Neuronal stem cell (in vitro differentiated cells): ENCODE measurements around the gene ZSWIM6.

Experiments used
- DNase-seq: peaks from one replicate; pipeline ENCODE4 v3.0.0-alpha.2; 2013; ENCODE audit warnings: low spot score
- H2AFZ ChIP-seq: one replicate; pipeline ENCODE4 v1.6.1; 2013; ENCODE audit warnings: mild to moderate bottlenecking, low read length, inconsistent platforms
- H2AK5ac ChIP-seq: 2 replicates; pipeline ENCODE4 v1.6.1; 2013; ENCODE audit warnings: low read depth, mild to moderate bottlenecking, inconsistent platforms, low read length, moderate library complexity, mixed read lengths
- H2BK120ac ChIP-seq: 2 replicates; pipeline ENCODE4 v1.6.1; 2013; ENCODE audit warnings: low read depth, mild to moderate bottlenecking, inconsistent platforms, low read length, moderate library complexity, mixed read lengths
- H2BK12ac ChIP-seq: one replicate; pipeline ENCODE4 v1.6.1; 2013; ENCODE audit warnings: low read length, inconsistent platforms
- H2BK15ac ChIP-seq: 2 replicates; pipeline ENCODE4 v1.6.1; 2013; ENCODE audit warnings: mild to moderate bottlenecking, low read length, inconsistent platforms, mixed read lengths
- H2BK5ac ChIP-seq: one replicate; pipeline ENCODE4 v1.6.1; 2013; ENCODE audit warnings: inconsistent platforms, mild to moderate bottlenecking, low read length, moderate library complexity
- H3K14ac ChIP-seq: one replicate; pipeline ENCODE4 v1.6.1; 2013; ENCODE audit warnings: low read length, inconsistent platforms
- H3K18ac ChIP-seq: 2 replicates; pipeline ENCODE4 v1.6.1; 2013; ENCODE audit warnings: low read length, inconsistent platforms
- H3K23ac ChIP-seq: 2 replicates; pipeline ENCODE4 v1.6.1; 2013; ENCODE audit warnings: low read depth, mild to moderate bottlenecking, mixed read lengths, low read length, inconsistent platforms; ENCODE audit not compliant: poor library complexity
- H3K27ac ChIP-seq: replicated peaks from 3 replicates; pipeline ENCODE4 v1.5.1; 2013; ENCODE audit warnings: low read length, inconsistent platforms
- H3K27me3 ChIP-seq, 3 experiments: 2 replicates each; pipeline ENCODE4 v1.6.1; 2013; ENCODE audit warnings: low read length in 3 of 3, mild to moderate bottlenecking in 2 of 3, inconsistent platforms in 1 of 3, low read depth in 1 of 3, mixed read lengths in 1 of 3, moderate library complexity in 1 of 3; ENCODE audit not compliant: control insufficient read depth in 3 of 3, insufficient read depth in 3 of 3
- H3K36me3 ChIP-seq, 2 donors: replicated peaks in 1 of 2; 2 replicates each; pipeline ENCODE4 v1.6.1; 2013; ENCODE audit warnings: low read length in 2 of 2; ENCODE audit not compliant: control insufficient read depth in 2 of 2, insufficient read depth in 2 of 2
- H3K4ac ChIP-seq: 2 replicates; pipeline ENCODE4 v1.6.1; 2013; ENCODE audit warnings: inconsistent platforms, mild to moderate bottlenecking, low read length, moderate library complexity
- H3K4me1 ChIP-seq, 2 donors: 1 replicate in 1 of 2; 2 replicates in 1 of 2; pipeline ENCODE4 v1.6.1; 2013; ENCODE audit warnings: low read length in 2 of 2, low read depth in 1 of 2; ENCODE audit not compliant: control insufficient read depth in 2 of 2, insufficient read depth in 1 of 2
- H3K4me2 ChIP-seq: one replicate; pipeline ENCODE4 v1.6.1; 2013; ENCODE audit warnings: mild to moderate bottlenecking, low read length, inconsistent platforms; ENCODE audit not compliant: insufficient read depth, poor library complexity, severe bottlenecking
- H3K4me3 ChIP-seq, 2 donors: 2 replicates each; pipeline ENCODE4 v1.5.1; 2013; ENCODE audit warnings: low read length in 2 of 2, mild to moderate bottlenecking in 2 of 2, inconsistent platforms in 1 of 2, moderate library complexity in 1 of 2
- H3K79me1 ChIP-seq: one replicate; pipeline ENCODE4 v1.6.1; 2013; ENCODE audit warnings: low read depth, mild to moderate bottlenecking, inconsistent platforms, low read length, moderate library complexity
- H3K9ac ChIP-seq: one replicate; pipeline ENCODE4 v1.6.1; 2013; ENCODE audit warnings: mild to moderate bottlenecking, low read depth, low read length, inconsistent platforms; ENCODE audit not compliant: poor library complexity
- H3K9me3 ChIP-seq, 2 donors: replicated peaks in 1 of 2; 2 replicates each; pipeline versions ENCODE3 to v1.6.1; 2013; ENCODE audit warnings: low read length in 2 of 2, mild to moderate bottlenecking in 2 of 2, inconsistent platforms in 1 of 2, low read depth in 1 of 2, mixed read lengths in 1 of 2, moderate library complexity in 1 of 2; ENCODE audit not compliant: control insufficient read depth in 2 of 2, insufficient read depth in 1 of 2
- H4K8ac ChIP-seq: one replicate; pipeline ENCODE4 v1.6.1; 2013; ENCODE audit warnings: low read depth, mild to moderate bottlenecking, inconsistent platforms, low read length, moderate library complexity
- H4K91ac ChIP-seq: one replicate; pipeline ENCODE4 v1.6.1; 2013; ENCODE audit warnings: low read length, low read depth, mild to moderate bottlenecking, inconsistent platforms; ENCODE audit not compliant: poor library complexity
- whole genome bisulfite sequencing, 2 donors: extraction: QIAGEN DNeasy Blood & Tissue Kit; methylation state at CpG; one replicate each; pipeline ENCODE4 v1.1.7; 2013; ENCODE audit warnings: missing lambda C conversion rate in 2 of 2, mixed read lengths in 1 of 2; ENCODE audit not compliant: insufficient read length in 2 of 2, insufficient replicate concordance in 1 of 2; ENCODE audit errors: extremely low coverage in 2 of 2; 5-methylcytosine and 5-hydroxymethylcytosine counted together

ZSWIM6 gene

DNA sequence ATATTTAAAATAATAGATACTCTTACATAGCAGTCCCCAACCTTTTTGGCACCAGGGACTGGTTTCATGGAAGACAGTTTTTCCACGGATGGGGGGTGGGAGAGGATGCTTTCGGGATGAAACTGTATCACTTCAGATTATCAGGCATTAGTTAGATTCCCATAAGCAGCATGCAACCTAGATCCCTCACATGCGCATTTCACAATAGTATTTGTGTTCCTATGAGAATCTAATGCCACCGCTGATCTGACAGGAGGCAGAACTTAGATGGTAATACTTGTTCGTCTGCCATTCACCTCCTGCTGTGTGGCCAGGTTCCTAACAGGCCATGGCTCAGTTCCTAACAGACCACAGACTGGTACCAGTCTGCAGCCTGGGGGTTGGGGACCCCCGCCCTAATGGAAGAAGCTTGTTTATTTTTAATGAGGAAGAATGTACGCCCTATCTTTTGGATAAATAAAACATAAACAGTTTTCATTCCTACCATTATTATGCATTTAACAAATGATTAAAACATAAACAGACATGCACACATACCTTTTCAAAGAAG is 187.7 kb downstream of the ZSWIM6 start:
- no peak overlapping the region for H3K14ac ChIP-seq
- no peak overlapping the region for H3K18ac ChIP-seq
- no peak overlapping the region for H2AFZ ChIP-seq
- no CpG with 5 or more reads among the region's 7 CpGs for WGBS, 2 donors
- no peak overlapping the region for H3K4ac ChIP-seq
- peaks cover 0 to 68% of the 10 kb centered on the region in 2 donors for H3K36me3 ChIP-seq
- H3K27ac ChIP-seq: no peak overlapping the region
- H3K79me1 ChIP-seq: no peaks in the 10 kb centered on the region
- H3K4me3 ChIP-seq: no peak overlapping the region
- no peak overlapping the region for H3K9ac ChIP-seq
- no peak overlapping the region for H2AK5ac ChIP-seq
- no peak overlapping the region for H4K91ac ChIP-seq
- no peak overlapping the region for H3K23ac ChIP-seq
- no peak overlapping the region for H2BK120ac ChIP-seq
- no peak for DNase-seq
- H2BK5ac ChIP-seq: no peak overlapping the region
- no peak overlapping the region for H2BK15ac ChIP-seq
- no peak overlapping the region for H3K4me2 ChIP-seq
- peaks cover 0 to 34% of the 10 kb centered on the region in 2 donors for H3K9me3 ChIP-seq
- H2BK12ac ChIP-seq: no peak overlapping the region
- H4K8ac ChIP-seq: no peak overlapping the region
- H3K27me3 ChIP-seq: no peaks in the 10 kb centered on the region
- peaks cover 2 to 11% of the 10 kb centered on the region in 2 donors for H3K4me1 ChIP-seq

- no peak overlapping the region for H4K8ac ChIP-seq
- H3K9ac ChIP-seq: no peak overlapping the region
- H2BK5ac ChIP-seq: no peak overlapping the region
- no peak overlapping the region for H3K27ac ChIP-seq
- H3K9me3 ChIP-seq: peaks cover 0 to 17% of the 10 kb centered on the region in 2 donors
- no peaks in the 10 kb centered on the region for H3K27me3 ChIP-seq
- no peak overlapping the region for H2AK5ac ChIP-seq
- no peak overlapping the region for H3K4me2 ChIP-seq
- H2BK120ac ChIP-seq: no peak overlapping the region
- H3K4ac ChIP-seq: no peak overlapping the region
- peaks cover 10 to 64% of the 10 kb centered on the region in 2 donors for H3K36me3 ChIP-seq
- no peak overlapping the region for H2BK12ac ChIP-seq
- no CpG with 5 or more reads among the region's 2 CpGs for WGBS, 2 donors
- peaks cover 3% of the 10 kb centered on the region for H3K79me1 ChIP-seq
- DNase-seq: no peak
- no peak overlapping the region for H3K18ac ChIP-seq
- H2AFZ ChIP-seq: no peak overlapping the region
- H3K14ac ChIP-seq: no peak overlapping the region
- H3K4me1 ChIP-seq: peaks cover 10 to 39% of the 10 kb centered on the region in 2 donors
- H4K91ac ChIP-seq: no peak overlapping the region
- H2BK15ac ChIP-seq: no peak overlapping the region
- H3K4me3 ChIP-seq: no peak overlapping the region
- H3K23ac ChIP-seq: no peak overlapping the region
Observed at GRCh38 chr5:61523073-61523472, 191.0 kb downstream of the ZSWIM6 start.

GRCh38 chr5:61523997-61524396 is 191.9 kb downstream of the ZSWIM6 start:
- WGBS, 2 donors: no CpG with 5 or more reads among the region's 3 CpGs
- Histone ChIP-seq H2BK5ac (no peak overlapping the region), H3K14ac (no peak overlapping the region), H4K8ac (no peak overlapping the region), H3K79me1 (peaks cover 3% of the 10 kb centered on the region), H3K4me1 (peaks cover 10 to 40% of the 10 kb centered on the region in 2 donors), H2BK12ac (no peak overlapping the region), H2AFZ (no peak overlapping the region), H3K4me3 (no peak overlapping the region), H2BK15ac (no peak overlapping the region), H3K9ac (no peak overlapping the region), H3K9me3 (peaks cover 0 to 17% of the 10 kb centered on the region in 2 donors), H3K23ac (no peak overlapping the region), H3K36me3 (peaks cover 10 to 73% of the 10 kb centered on the region in 2 donors), H2BK120ac (no peak overlapping the region), H4K91ac (no peak overlapping the region), H3K4ac (no peak overlapping the region), H3K4me2 (no peak overlapping the region), H2AK5ac (no peak overlapping the region), H3K18ac (no peak overlapping the region), H3K27me3 (no peaks in the 10 kb centered on the region), H3K27ac (no peak overlapping the region)
- no peak for DNase-seq

GRCh38 chr5:61525512-61526206 is 193.6 kb downstream of the ZSWIM6 start:
- Histone ChIP-seq H4K8ac (no peak overlapping the region), H3K14ac (no peak overlapping the region), H3K9ac (no peak overlapping the region), H3K9me3 (peaks cover 0 to 26% of the 10 kb centered on the region in 2 donors), H3K4me3 (no peak overlapping the region), H3K4me1 (peaks cover 8 to 38% of the 10 kb centered on the region in 2 donors), H2AK5ac (no peak overlapping the region), H3K23ac (no peak overlapping the region), H3K27me3 (no peaks in the 10 kb centered on the region), H3K4ac (no peak overlapping the region), H3K27ac (peak overlapping the region; percentile 41), H3K79me1 (peaks cover 3% of the 10 kb centered on the region), H2BK120ac (no peak overlapping the region), H2AFZ (no peak overlapping the region), H3K18ac (peak overlapping the region; percentile 29), H3K4me2 (no peak overlapping the region), H2BK15ac (no peak overlapping the region), H2BK5ac (no peak overlapping the region), H3K36me3 (peaks cover 10 to 79% of the 10 kb centered on the region in 2 donors), H2BK12ac (no peak overlapping the region), H4K91ac (no peak overlapping the region)
- no peak for DNase-seq
- WGBS, 2 donors: no CpG with 5 or more reads among the region's 12 CpGs
